H9 (cell line): ENCODE measurements around the gene CDC42. TPM values are rescaled to one million over a fixed set of nuclear protein-coding genes. Genes with fewer than 3 reads are reported as not detected.

ENCODE experiments used
- DNase-seq: peaks from one replicate; pipeline ENCODE4 v3.0.0-alpha.2; 2017
- H2AFZ ChIP-seq: one replicate; pipeline ENCODE4 v1.6.1; 2013; ENCODE audit warnings: mild to moderate bottlenecking, low read length, control low read depth, moderate library complexity
- H2AK5ac ChIP-seq: 2 replicates; pipeline ENCODE4 v1.6.1; 2013; ENCODE audit warnings: low read length, control low read depth, mixed read lengths; ENCODE audit not compliant: insufficient read length
- H2BK120ac ChIP-seq: one replicate; pipeline ENCODE4 v1.6.1; 2013; ENCODE audit warnings: low read depth, mild to moderate bottlenecking, low read length, control low read depth, inconsistent platforms; ENCODE audit not compliant: poor library complexity, severe bottlenecking
- H2BK12ac ChIP-seq: 2 replicates; pipeline ENCODE4 v1.6.1; 2013; ENCODE audit warnings: low read length, control low read depth, mixed read lengths, low read depth; ENCODE audit not compliant: insufficient read length
- H2BK15ac ChIP-seq: 2 replicates; pipeline ENCODE4 v1.6.1; 2013; ENCODE audit warnings: low read depth, low read length, control low read depth
- H2BK20ac ChIP-seq: one replicate; pipeline ENCODE4 v1.6.1; 2013; ENCODE audit warnings: low read depth, mild to moderate bottlenecking, low read length, control low read depth, inconsistent platforms; ENCODE audit not compliant: poor library complexity, severe bottlenecking
- H2BK5ac ChIP-seq: 2 replicates; pipeline ENCODE4 v1.6.1; 2013; ENCODE audit warnings: low read length, control low read depth, mixed read lengths; ENCODE audit not compliant: insufficient read length
- H3K14ac ChIP-seq: 2 replicates; pipeline ENCODE4 v1.6.1; 2013; ENCODE audit warnings: low read length, control low read depth; ENCODE audit not compliant: insufficient read depth
- H3K18ac ChIP-seq: 2 replicates; pipeline ENCODE4 v1.6.1; 2013; ENCODE audit warnings: low read depth, mild to moderate bottlenecking, mixed read lengths, low read length, control low read depth; ENCODE audit not compliant: insufficient read length
- H3K23ac ChIP-seq: 2 replicates; pipeline ENCODE4 v1.6.1; 2013; ENCODE audit warnings: low read length, control low read depth, mixed read lengths, low read depth; ENCODE audit not compliant: insufficient read length
- H3K23me2 ChIP-seq: 2 replicates; pipeline ENCODE4 v1.6.1; 2013; ENCODE audit warnings: low read depth, mild to moderate bottlenecking, mixed read lengths, low read length, control low read depth; ENCODE audit not compliant: insufficient read length, poor library complexity, severe bottlenecking
- H3K27ac ChIP-seq: 2 replicates; pipeline ENCODE4 v1.5.1; 2013; ENCODE audit warnings: low read length, control low read depth, mixed read lengths, low read depth; ENCODE audit not compliant: insufficient read length
- H3K27me3 ChIP-seq: 2 replicates; pipeline ENCODE4 v1.6.1; 2013; ENCODE audit warnings: low read length, control low read depth, inconsistent platforms; ENCODE audit not compliant: insufficient read depth
- H3K4ac ChIP-seq: 2 replicates; pipeline ENCODE4 v1.6.1; 2013; ENCODE audit warnings: low read depth, mild to moderate bottlenecking, control low read depth, inconsistent platforms, low read length, moderate library complexity
- H3K4me1 ChIP-seq: 2 replicates; pipeline ENCODE4 v1.6.1; 2013; ENCODE audit warnings: low read length, control low read depth, inconsistent platforms; ENCODE audit not compliant: insufficient read depth
- H3K4me2 ChIP-seq: 2 replicates; pipeline ENCODE4 v1.6.1; 2013; ENCODE audit warnings: low read length, control low read depth, mixed read lengths; ENCODE audit not compliant: insufficient read length, insufficient read depth
- H3K56ac ChIP-seq: 2 replicates; pipeline ENCODE4 v1.6.1; 2013; ENCODE audit warnings: low read depth, mild to moderate bottlenecking, mixed read lengths, low read length, control low read depth; ENCODE audit not compliant: insufficient read length
- H3K79me1 ChIP-seq: 2 replicates; pipeline ENCODE4 v1.6.1; 2013; ENCODE audit warnings: low read depth, mild to moderate bottlenecking, moderate library complexity, low read length, control low read depth, inconsistent platforms; ENCODE audit not compliant: insufficient read depth, poor library complexity, severe bottlenecking
- H3K79me2 ChIP-seq: 2 replicates; pipeline ENCODE4 v1.6.1; 2013; ENCODE audit warnings: low read length, control low read depth, inconsistent platforms; ENCODE audit not compliant: insufficient read depth
- H3K9ac ChIP-seq: 2 replicates; pipeline ENCODE4 v1.6.1; 2013; ENCODE audit warnings: low read length, control low read depth, mixed read lengths; ENCODE audit not compliant: insufficient read length; ENCODE audit errors: extremely low read depth
- H3K9me3 ChIP-seq: one replicate; pipeline ENCODE4 v1.6.1; 2013; ENCODE audit warnings: low read depth, low read length, inconsistent platforms; ENCODE audit not compliant: control insufficient read depth
- H3T11ph ChIP-seq: one replicate; pipeline ENCODE4 v1.6.1; 2013; ENCODE audit warnings: mild to moderate bottlenecking, low read length, control low read depth, inconsistent platforms
- H4K20me1 ChIP-seq: one replicate; pipeline ENCODE4 v1.6.1; 2013; ENCODE audit not compliant: control insufficient read depth, insufficient read length, insufficient read depth
- H4K5ac ChIP-seq: 2 replicates; pipeline ENCODE4 v1.6.1; 2013; ENCODE audit warnings: low read depth, mild to moderate bottlenecking, mixed read lengths, low read length, control low read depth; ENCODE audit not compliant: insufficient read length
- H4K8ac ChIP-seq: replicated peaks from 2 replicates; pipeline ENCODE4 v1.6.1; 2013; ENCODE audit warnings: low read length, control low read depth, mixed read lengths, low read depth; ENCODE audit not compliant: insufficient read length
- H4K91ac ChIP-seq: 2 replicates; pipeline ENCODE4 v1.6.1; 2013; ENCODE audit warnings: low read depth, mild to moderate bottlenecking, moderate library complexity, mixed read lengths, low read length, control low read depth; ENCODE audit not compliant: insufficient read length
- H3K27ac Mint-ChIP-seq, 3 experiments: 2 replicates in 2 of 3; 3 replicates in 1 of 3; pipeline ENCODE4 v1.8.0; 2020 to 2021; ENCODE audit warnings: mixed read lengths in 3 of 3, mild to moderate bottlenecking in 1 of 3, moderate library complexity in 1 of 3
- H3K27me3 Mint-ChIP-seq: 2 replicates; pipeline ENCODE4 v1.8.0; 2021; ENCODE audit warnings: low read depth, mild to moderate bottlenecking, moderate library complexity, mixed read lengths
- H3K36me3 Mint-ChIP-seq, 3 experiments: 2 replicates in 2 of 3; 3 replicates in 1 of 3; pipeline ENCODE4 v1.8.0; 2020 to 2021; ENCODE audit warnings: low read depth in 3 of 3, mixed read lengths in 3 of 3; ENCODE audit not compliant: insufficient read depth in 1 of 3
- H3K4me1 Mint-ChIP-seq, 2 experiments: 2 replicates each; pipeline ENCODE4 v1.8.0; 2020; ENCODE audit warnings: mixed read lengths in 2 of 2
- H3K4me3 Mint-ChIP-seq, 2 experiments: 2 replicates in 1 of 2; 3 replicates in 1 of 2; pipeline ENCODE4 v1.8.0; 2020 to 2021; ENCODE audit warnings: mild to moderate bottlenecking in 2 of 2, mixed read lengths in 2 of 2, moderate library complexity in 1 of 2
- H3K9me3 Mint-ChIP-seq, 2 experiments: 2 replicates in 1 of 2; 3 replicates in 1 of 2; pipeline ENCODE4 v1.8.0; 2020; ENCODE audit warnings: mild to moderate bottlenecking in 2 of 2, mixed read lengths in 2 of 2, moderate library complexity in 1 of 2
- WGBS: extraction: QIAGEN DNeasy Blood & Tissue Kit; methylation state at CpG from one replicate; pipeline ENCODE4 v1.1.7; 2013; ENCODE audit warnings: missing lambda C conversion rate, low lambda C conversion rate, mixed read lengths; ENCODE audit not compliant: insufficient read length; ENCODE audit errors: extremely low coverage; 5-methylcytosine and 5-hydroxymethylcytosine counted together
- total RNA-seq: library from RNA; stranded (reverse); gene quantifications from 2 replicates; pipeline ENCODE4 v1.2.1, GENCODE V29; 2021
- TF ChIP-seq, protein P1 (sequence below): fragments of 200-600 bp; sonication (generic); conservative IDR thresholded peaks from 3 replicates; pipeline ENCODE4 v1.8.0; 2021; ENCODE audit warnings: antibody characterized with exemption, mild to moderate bottlenecking

CDC42 gene
- total RNA-seq, 1 experiment from 2014 or later, result 197 TPM

DNA sequence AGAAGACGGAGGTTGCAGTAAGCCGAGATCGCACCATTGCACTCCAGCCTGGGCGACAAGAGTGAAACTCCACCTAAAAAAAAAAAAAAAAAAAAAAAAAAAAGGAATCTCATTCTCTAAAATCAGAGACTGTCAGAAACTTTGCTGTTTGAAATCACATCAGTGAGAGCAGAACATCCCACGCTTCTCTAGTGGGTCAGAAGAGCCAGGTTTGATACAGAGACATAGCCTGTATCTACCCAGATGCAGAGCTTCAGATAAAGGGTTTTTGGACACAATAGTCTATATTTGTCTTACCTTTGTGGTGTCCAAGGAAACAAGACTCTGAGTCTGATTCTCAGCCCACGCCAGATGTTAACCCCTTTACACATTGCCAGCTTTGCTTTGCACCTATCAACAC, 31.4 kb upstream of the CDC42 start:
- no peak overlapping the region for H3K27ac Mint-ChIP-seq
- Histone ChIP-seq H3T11ph (no peak overlapping the region), H2BK12ac (no peak overlapping the region), H4K5ac (no peak overlapping the region), H4K91ac (no peak overlapping the region), H2AK5ac (no peak overlapping the region), H2BK15ac (no peak overlapping the region), H2BK20ac (no peak overlapping the region), H3K79me1 (no peaks in the 10 kb centered on the region), H2BK5ac (no peak overlapping the region), H2AFZ (no peak overlapping the region), H3K23me2 (peaks cover 5% of the 10 kb centered on the region), H3K56ac (no peak overlapping the region), H4K8ac (no peak overlapping the region), H3K14ac (no peak overlapping the region), H3K4me2 (no peak overlapping the region), H4K20me1 (no peaks in the 10 kb centered on the region), H2BK120ac (no peak overlapping the region), H3K9ac (no peak overlapping the region), H3K27me3 (no peaks in the 10 kb centered on the region), H3K9me3 (no peaks in the 10 kb centered on the region), H3K27ac (no peak overlapping the region), H3K18ac (no peak overlapping the region), H3K4ac (no peak overlapping the region), H3K79me2 (no peaks in the 10 kb centered on the region), H3K4me1 (no peaks in the 10 kb centered on the region; the same call in 1 of the 2 replicates), H3K23ac (no peak overlapping the region)
- H3K36me3 Mint-ChIP-seq, result no peaks in the 10 kb centered on the region; a peak in 1 of 7 replicates
- no peak for DNase-seq
- peaks cover 0 to 5% of the 10 kb centered on the region in 2 experiments; a peak in 2 of 5 replicates for H3K9me3 Mint-ChIP-seq
- TF ChIP-seq, protein P1, sequence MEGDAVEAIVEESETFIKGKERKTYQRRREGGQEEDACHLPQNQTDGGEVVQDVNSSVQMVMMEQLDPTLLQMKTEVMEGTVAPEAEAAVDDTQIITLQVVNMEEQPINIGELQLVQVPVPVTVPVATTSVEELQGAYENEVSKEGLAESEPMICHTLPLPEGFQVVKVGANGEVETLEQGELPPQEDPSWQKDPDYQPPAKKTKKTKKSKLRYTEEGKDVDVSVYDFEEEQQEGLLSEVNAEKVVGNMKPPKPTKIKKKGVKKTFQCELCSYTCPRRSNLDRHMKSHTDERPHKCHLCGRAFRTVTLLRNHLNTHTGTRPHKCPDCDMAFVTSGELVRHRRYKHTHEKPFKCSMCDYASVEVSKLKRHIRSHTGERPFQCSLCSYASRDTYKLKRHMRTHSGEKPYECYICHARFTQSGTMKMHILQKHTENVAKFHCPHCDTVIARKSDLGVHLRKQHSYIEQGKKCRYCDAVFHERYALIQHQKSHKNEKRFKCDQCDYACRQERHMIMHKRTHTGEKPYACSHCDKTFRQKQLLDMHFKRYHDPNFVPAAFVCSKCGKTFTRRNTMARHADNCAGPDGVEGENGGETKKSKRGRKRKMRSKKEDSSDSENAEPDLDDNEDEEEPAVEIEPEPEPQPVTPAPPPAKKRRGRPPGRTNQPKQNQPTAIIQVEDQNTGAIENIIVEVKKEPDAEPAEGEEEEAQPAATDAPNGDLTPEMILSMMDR, result no peak
- no peak overlapping the region for H3K4me3 Mint-ChIP-seq
- no peaks in the 10 kb centered on the region for H3K27me3 Mint-ChIP-seq
- no CpG with 5 or more reads among the region's 6 CpGs for WGBS
- H3K4me1 Mint-ChIP-seq, result peaks cover 18 to 23% of the 10 kb centered on the region in 2 experiments
